Transverse colon (tissue), 4 donors: ENCODE results near the gene PCBP3.

Experiments used
- EP300 ChIP-seq: sonication (generic); formaldehyde crosslinking; IDR thresholded peaks from one replicate; pipeline ENCODE4 v1.6.1; 2017; ENCODE audit warnings: antibody characterized with exemption, low read depth
- POLR2A ChIP-seq: fragments of 450-650 bp; IDR thresholded peaks from one replicate; pipeline ENCODE4 v1.6.1; 2016; ENCODE audit warnings: antibody characterized with exemption, mild to moderate bottlenecking, moderate library complexity
- POLR2AphosphoS5 ChIP-seq, 3 donors: sonication (generic); formaldehyde crosslinking; IDR thresholded peaks; one replicate each; pipeline ENCODE4 v1.6.1; 2016; ENCODE audit warnings: antibody characterized with exemption in 3 of 3
- TF ChIP-seq, protein P1 (sequence below), 5 experiments: fragments of 200-600 bp in 3 of 5; fragments of 450-650 bp in 2 of 5; sonication (generic) in 3 of 5; IDR thresholded peaks; 1 replicate in 2 of 5; 2 replicates in 3 of 5; pipeline ENCODE4 v1.5.1; 2016 to 2017; ENCODE audit warnings: antibody characterized with exemption in 5 of 5, inconsistent platforms in 3 of 5, mild to moderate bottlenecking in 2 of 5, moderate library complexity in 1 of 5

DNA sequence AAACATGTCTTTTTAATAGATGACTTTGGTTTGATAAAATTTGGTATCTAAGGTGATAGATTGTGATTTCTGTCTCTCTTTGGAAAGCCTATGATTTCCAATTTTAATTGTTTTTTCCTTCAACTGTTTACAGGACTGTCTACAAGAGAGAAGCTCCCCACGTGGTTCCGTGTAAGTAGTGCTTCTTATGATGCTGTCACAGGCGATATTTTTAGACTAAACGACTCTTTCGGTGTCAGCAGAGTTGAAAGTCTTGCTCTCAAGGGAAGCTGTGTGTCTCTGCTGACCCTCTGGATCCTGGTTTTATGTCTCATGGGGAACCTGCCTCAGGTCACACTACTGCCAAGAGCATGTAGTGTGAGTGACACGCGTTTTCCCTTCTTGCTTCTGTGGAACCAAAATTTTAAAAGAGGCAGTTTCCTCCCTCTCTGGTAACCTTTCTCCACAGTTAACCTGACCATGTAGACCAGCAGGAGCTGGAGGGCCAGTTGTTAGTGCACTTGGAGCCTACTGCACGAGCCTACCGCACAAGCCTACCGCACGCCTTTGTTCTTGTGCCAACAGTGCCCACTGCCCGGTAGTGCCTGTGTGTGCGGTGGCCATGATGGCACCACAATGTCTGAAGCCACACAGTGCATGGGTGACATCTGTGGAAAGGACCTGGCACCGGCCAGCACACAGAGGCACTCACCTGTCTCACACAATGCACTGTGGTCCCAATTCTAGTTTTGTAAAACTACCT lies 91.9 kb downstream of the PCBP3 start:
- TF ChIP-seq POLR2A (no peak), POLR2AphosphoS5 (IDR thresholded peaks at IDR 0.05) (no peak), EP300 (no peak)
- TF ChIP-seq, protein P1, sequence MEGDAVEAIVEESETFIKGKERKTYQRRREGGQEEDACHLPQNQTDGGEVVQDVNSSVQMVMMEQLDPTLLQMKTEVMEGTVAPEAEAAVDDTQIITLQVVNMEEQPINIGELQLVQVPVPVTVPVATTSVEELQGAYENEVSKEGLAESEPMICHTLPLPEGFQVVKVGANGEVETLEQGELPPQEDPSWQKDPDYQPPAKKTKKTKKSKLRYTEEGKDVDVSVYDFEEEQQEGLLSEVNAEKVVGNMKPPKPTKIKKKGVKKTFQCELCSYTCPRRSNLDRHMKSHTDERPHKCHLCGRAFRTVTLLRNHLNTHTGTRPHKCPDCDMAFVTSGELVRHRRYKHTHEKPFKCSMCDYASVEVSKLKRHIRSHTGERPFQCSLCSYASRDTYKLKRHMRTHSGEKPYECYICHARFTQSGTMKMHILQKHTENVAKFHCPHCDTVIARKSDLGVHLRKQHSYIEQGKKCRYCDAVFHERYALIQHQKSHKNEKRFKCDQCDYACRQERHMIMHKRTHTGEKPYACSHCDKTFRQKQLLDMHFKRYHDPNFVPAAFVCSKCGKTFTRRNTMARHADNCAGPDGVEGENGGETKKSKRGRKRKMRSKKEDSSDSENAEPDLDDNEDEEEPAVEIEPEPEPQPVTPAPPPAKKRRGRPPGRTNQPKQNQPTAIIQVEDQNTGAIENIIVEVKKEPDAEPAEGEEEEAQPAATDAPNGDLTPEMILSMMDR (IDR thresholded peaks at IDR 0.05), result no peak
